Vagina (tissue), 2 donors: ENCODE data around the gene CBFA2T2. TPM values are rescaled to one million over a fixed set of nuclear protein-coding genes. Genes with fewer than 3 reads are reported as not detected.

ENCODE experiments used
- DNase-seq, 2 donors: peaks; one replicate each; pipeline ENCODE4 v3.0.0-alpha.2; 2017; ENCODE audit errors: extremely low spot score in 2 of 2
- H3K27ac ChIP-seq: fragments of 200-600 bp; sonication (generic); one replicate; pipeline ENCODE4 v1.5.1; 2019
- H3K27me3 ChIP-seq: fragments of 200-600 bp; sonication (generic); one replicate; pipeline ENCODE4 v1.5.1; 2019
- H3K36me3 ChIP-seq, 2 donors: fragments of 200-600 bp; sonication (generic); one replicate each; pipeline ENCODE4 v1.5.1; 2017 to 2019
- H3K4me1 ChIP-seq: fragments of 200-600 bp; sonication (generic); one replicate; pipeline ENCODE4 v1.5.1; 2019
- H3K4me3 ChIP-seq, 2 donors: fragments of 200-600 bp; sonication (generic); 1 replicate in 1 of 2; 2 replicates in 1 of 2; pipeline ENCODE4 v1.5.1; 2016 to 2019
- H3K9me3 ChIP-seq: fragments of 200-600 bp; sonication (generic); one replicate; pipeline ENCODE4 v1.5.1; 2019
- POLR2A ChIP-seq, 2 donors: fragments of 450-650 bp; IDR thresholded peaks; one replicate each; pipeline ENCODE4 v1.6.1; 2017; ENCODE audit warnings: antibody characterized with exemption in 2 of 2, mild to moderate bottlenecking in 2 of 2, moderate library complexity in 2 of 2
- POLR2AphosphoS5 ChIP-seq, 2 donors: sonication (generic); formaldehyde crosslinking; IDR thresholded peaks; one replicate each; pipeline ENCODE4 v1.9.0; 2017; ENCODE audit warnings: antibody characterized with exemption in 2 of 2, mild to moderate bottlenecking in 2 of 2, low read depth in 1 of 2; ENCODE audit not compliant: insufficient read depth in 1 of 2
- intact Hi-C: fragments of 100-400 bp; cut with DNase I; formaldehyde crosslinking; loops from one replicate; pipeline ENCODE4 v1.15.1; 2023
- total RNA-seq: library from RNA; depleted of rRNA; stranded (reverse); fragments of >200 nt; gene quantifications from one replicate; pipeline ENCODE4 v1.2.3, GENCODE V29; 2016
- TF ChIP-seq, protein P1 (sequence below), 3 experiments: fragments of 450-650 bp in 2 of 3; fragments of 200-600 bp in 1 of 3; sonication (generic) in 1 of 3; IDR thresholded peaks; one replicate each; pipeline ENCODE4 v1.5.1; 2017 to 2019; ENCODE audit warnings: antibody characterized with exemption in 3 of 3, mild to moderate bottlenecking in 2 of 3, moderate library complexity in 2 of 3

Gene CBFA2T2
- total RNA-seq, 1 donor from 2014 or later: 34.9 TPM

DNA sequence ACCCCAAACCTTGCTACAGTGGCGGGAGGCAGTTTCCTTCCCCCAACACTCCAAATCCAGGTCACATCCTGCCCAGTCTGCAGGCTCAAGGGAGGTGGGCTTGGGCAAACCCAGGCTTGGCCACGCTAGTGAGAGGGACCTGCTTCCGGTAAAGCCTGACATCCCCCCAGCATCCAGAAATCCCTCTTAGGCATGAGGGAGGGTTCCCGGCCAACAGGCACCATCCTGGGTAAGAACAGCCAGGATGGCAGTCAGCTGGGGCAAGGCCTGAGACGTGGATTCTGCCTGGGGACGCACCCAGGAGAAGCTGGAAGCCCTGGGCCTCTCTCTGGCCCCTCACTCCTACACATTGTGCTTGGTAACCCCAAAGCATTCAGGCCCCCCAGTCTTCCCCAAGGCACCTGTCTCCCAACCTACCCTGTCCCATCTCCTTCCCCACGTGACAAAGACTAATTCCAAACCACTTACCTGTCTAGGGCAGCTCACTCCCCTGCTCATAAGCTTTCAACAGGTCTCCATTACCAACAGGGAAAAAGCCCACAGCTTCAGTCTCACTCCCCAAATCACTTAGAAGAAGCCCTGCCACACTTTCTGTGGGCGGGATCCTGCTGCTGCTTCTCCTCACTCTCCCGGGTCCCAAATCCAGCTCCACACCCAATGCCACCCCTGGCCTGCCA lies 174.3 kb downstream of the CBFA2T2 start:
- no peak for DNase-seq
- H3K27ac ChIP-seq: peak overlapping the region; percentile 83
- H3K27me3 ChIP-seq: no peaks in the 10 kb centered on the region
- peak overlapping the region; percentile 59 to 85 for H3K4me3 ChIP-seq
- intact Hi-C loops: no loop called here
- no peaks in the 10 kb centered on the region for H3K9me3 ChIP-seq
- peaks cover 0 to 8% of the 10 kb centered on the region in 2 donors for H3K36me3 ChIP-seq
- peaks cover 42% of the 10 kb centered on the region for H3K4me1 ChIP-seq
- no peak for TF ChIP-seq POLR2AphosphoS5 (IDR thresholded peaks at IDR 0.05; ENCODE audit: insufficient read depth in 1 of 2, low read depth in 1 of 2)
- TF ChIP-seq, protein P1, sequence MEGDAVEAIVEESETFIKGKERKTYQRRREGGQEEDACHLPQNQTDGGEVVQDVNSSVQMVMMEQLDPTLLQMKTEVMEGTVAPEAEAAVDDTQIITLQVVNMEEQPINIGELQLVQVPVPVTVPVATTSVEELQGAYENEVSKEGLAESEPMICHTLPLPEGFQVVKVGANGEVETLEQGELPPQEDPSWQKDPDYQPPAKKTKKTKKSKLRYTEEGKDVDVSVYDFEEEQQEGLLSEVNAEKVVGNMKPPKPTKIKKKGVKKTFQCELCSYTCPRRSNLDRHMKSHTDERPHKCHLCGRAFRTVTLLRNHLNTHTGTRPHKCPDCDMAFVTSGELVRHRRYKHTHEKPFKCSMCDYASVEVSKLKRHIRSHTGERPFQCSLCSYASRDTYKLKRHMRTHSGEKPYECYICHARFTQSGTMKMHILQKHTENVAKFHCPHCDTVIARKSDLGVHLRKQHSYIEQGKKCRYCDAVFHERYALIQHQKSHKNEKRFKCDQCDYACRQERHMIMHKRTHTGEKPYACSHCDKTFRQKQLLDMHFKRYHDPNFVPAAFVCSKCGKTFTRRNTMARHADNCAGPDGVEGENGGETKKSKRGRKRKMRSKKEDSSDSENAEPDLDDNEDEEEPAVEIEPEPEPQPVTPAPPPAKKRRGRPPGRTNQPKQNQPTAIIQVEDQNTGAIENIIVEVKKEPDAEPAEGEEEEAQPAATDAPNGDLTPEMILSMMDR (IDR thresholded peaks at IDR 0.05): no peak
- no peak for TF ChIP-seq POLR2A (IDR thresholded peaks at IDR 0.05)

DNA sequence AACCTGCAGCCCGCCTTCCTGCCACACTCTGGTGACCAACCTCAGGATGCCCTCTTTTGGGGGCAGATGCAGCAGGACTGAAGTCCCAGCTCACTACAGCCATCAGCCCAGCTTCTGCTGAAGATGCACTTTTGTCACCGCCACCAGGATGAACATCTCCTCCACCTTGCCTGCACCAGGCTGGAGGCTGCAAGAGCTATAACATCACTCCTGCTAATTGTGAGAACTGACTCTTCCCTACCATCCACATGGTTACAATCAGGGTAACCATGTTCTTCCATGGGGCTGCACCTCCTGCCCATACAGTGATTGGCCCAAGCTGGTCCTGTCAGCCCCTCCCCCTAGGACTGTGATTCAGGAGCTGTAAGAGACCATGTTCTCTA lies 174.9 kb downstream of the CBFA2T2 start:
- H3K27ac ChIP-seq: peak overlapping the region; percentile 83
- intact Hi-C loops: loop anchor here (5.0 kb wide), 1 partner anchor 207 kb away; no protein-coding TSS in a partner anchor

DNA sequence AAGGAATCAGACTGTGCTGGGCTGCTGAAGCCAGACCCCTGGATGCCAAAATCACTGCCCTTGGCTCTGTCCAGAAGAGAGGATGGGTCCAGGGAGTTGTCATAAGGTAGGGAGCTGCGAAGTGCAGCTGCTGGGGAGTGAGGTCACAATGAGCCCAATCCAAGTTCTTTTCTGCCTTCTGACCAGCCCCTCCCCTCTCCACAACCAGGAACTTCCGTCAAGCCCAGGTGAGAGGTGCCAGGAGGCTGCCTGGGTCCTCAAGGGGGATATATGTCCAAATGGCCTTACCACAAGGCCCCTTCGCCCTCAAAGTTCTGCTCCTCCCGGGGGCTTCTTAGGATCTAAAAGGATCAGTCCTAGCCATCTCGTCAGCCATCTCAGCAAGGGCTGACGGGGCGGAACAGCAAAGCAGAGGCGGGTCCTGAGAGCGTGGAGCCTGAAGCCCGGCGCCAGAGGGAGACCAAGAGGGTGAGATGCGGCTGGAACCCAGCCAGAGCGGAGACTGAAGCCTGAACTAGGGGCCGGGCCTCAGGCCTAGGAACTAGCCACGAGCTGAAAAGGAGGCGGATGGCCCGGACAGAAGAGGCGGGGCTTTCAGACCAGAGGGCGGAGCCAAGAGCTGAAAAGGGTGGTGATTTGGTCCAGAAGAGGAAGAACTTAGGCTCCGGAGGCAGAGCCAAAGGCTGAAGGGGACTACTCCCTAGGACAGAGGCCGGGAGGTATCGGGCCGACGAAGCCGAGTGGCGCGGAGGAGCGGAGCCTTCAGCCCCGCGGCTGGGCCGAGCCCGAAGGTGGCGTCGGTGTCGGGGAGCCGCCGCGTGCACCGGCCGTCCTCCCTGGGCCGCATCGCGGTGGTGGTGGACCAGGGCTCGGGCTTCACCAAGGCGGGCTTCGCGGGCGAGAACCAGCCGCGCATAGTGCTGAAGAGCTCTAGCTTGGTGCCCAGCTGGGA lies 176.7 kb downstream of the CBFA2T2 start, which contains the start of gene ACTL10:
Gene ACTL10, plus strand, starts transcription at position 651 of the 952 bp plus-strand sequence. CDS start 555 bp downstream, outside the sequence.
- peak within 1 kb of the TSS; percentile 66 to 68 for H3K4me3 ChIP-seq
- DNase-seq: peak in 1 of 2 donors; percentile 98
- no peaks in the 10 kb centered on the region for H3K9me3 ChIP-seq
- intact Hi-C loops: loop anchor here (5.0 kb wide), 1 partner anchor 209 kb away; no protein-coding TSS in a partner anchor
- H3K4me1 ChIP-seq: peaks cover 45% of the 10 kb centered on the region
- no peaks in the 10 kb centered on the region for H3K27me3 ChIP-seq
- H3K36me3 ChIP-seq: no peaks in the 10 kb centered on the region
- TF ChIP-seq POLR2A (IDR thresholded peaks at IDR 0.05) (peak in 1 of 2 donors; percentile 78), POLR2AphosphoS5 (IDR thresholded peaks at IDR 0.05; ENCODE audit: insufficient read depth in 1 of 2, low read depth in 1 of 2) (peak; percentile 88 to 91)
- TF ChIP-seq, protein P1 (IDR thresholded peaks at IDR 0.05): peak in 1 of 3 experiments; percentile 27
- peak within 1 kb of the TSS; percentile 91 for H3K27ac ChIP-seq

More for the DNA sequence above, 174.9 kb downstream of the CBFA2T2 start:
- no peak for DNase-seq
- H3K36me3 ChIP-seq: peaks cover 0 to 3% of the 10 kb centered on the region in 2 donors
- H3K9me3 ChIP-seq: no peaks in the 10 kb centered on the region
- no peaks in the 10 kb centered on the region for H3K27me3 ChIP-seq
- H3K4me1 ChIP-seq: peaks cover 42% of the 10 kb centered on the region
- no peak overlapping the region for H3K4me3 ChIP-seq
- TF ChIP-seq, protein P1 (IDR thresholded peaks at IDR 0.05): no peak
- TF ChIP-seq POLR2A (IDR thresholded peaks at IDR 0.05) (no peak), POLR2AphosphoS5 (IDR thresholded peaks at IDR 0.05; ENCODE audit: insufficient read depth in 1 of 2, low read depth in 1 of 2) (no peak)

DNA sequence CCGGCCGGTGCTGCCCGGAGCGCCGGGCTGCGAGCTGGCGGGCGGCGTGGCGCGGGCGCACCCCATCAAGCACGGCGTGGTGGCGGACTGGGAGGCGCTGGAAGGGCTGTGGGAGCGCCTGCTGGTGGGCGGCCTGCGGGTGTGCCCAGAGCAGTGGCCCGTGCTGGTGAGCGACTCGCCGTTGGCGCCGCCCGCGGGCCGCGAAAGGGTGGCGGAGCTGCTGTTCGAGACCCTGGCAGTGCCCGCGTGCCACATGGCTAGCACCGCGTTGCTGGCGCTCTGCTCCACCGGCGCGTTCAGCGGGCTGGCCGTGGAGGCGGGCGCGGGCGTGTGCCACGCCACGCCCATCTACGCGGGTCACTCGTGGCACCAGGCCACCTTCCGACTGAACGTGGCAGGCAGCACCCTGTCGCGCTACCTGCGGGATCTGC lies 177.4 kb downstream of the CBFA2T2 start:
- Histone ChIP-seq H3K4me1 (peaks cover 51% of the 10 kb centered on the region), H3K4me3 (peak overlapping the region; percentile 66 to 68), H3K27ac (peak overlapping the region; percentile 91), H3K9me3 (no peaks in the 10 kb centered on the region), H3K36me3 (no peaks in the 10 kb centered on the region), H3K27me3 (no peaks in the 10 kb centered on the region)
- TF ChIP-seq, protein P1 (IDR thresholded peaks at IDR 0.05): no peak
- TF ChIP-seq POLR2AphosphoS5 (IDR thresholded peaks at IDR 0.05; ENCODE audit: insufficient read depth in 1 of 2, low read depth in 1 of 2) (no peak), POLR2A (IDR thresholded peaks at IDR 0.05) (no peak)
- intact Hi-C loops: loop anchor here (5.0 kb wide), 1 partner anchor 210 kb away; no protein-coding TSS in a partner anchor
- DNase-seq: no peak
